GM12878 (cell line): ENCODE results near the gene NRM. TPM values are rescaled to one million over a fixed set of nuclear protein-coding genes. Genes with fewer than 3 reads are reported as not detected.

Experiments
- CEBPB ChIP-seq, 2 experiments: fragments of 150-350 bp in 1 of 2; IDR thresholded peaks; 2 replicates each; pipeline ENCODE4 v1.6.1; 2012 to 2014; ENCODE audit warnings: low read depth in 2 of 2, low read length in 2 of 2, borderline replicate concordance in 1 of 2, inconsistent platforms in 1 of 2
- CHD1 ChIP-seq: IDR thresholded peaks from 2 replicates; pipeline ENCODE4 v1.6.1; 2012; ENCODE audit warnings: low read depth, low read length, improper control_type of control experiment
- CHD2 ChIP-seq: IDR thresholded peaks from 2 replicates; pipeline ENCODE4 v1.6.1; 2011; ENCODE audit warnings: low read depth, low read length, improper control_type of control experiment, borderline replicate concordance
- CHD4 ChIP-seq: fragments of 200-600 bp; sonication (generic); IDR thresholded peaks from 2 replicates; pipeline ENCODE4 v1.6.1; 2016; ENCODE audit warnings: mild to moderate bottlenecking
- HCFC1 ChIP-seq: fragments of 150-350 bp; IDR thresholded peaks from 2 replicates; pipeline ENCODE4 v1.6.1; 2014; ENCODE audit warnings: low read length
- MTA2 ChIP-seq: fragments of 450-650 bp; IDR thresholded peaks from 2 replicates; pipeline ENCODE4 v1.6.1; 2016; ENCODE audit warnings: low read depth, mild to moderate bottlenecking, moderate library complexity
- MXI1 ChIP-seq: fragments of 150-350 bp; IDR thresholded peaks from 2 replicates; pipeline ENCODE4 v1.6.1; 2011; ENCODE audit warnings: low read depth, mild to moderate bottlenecking, inconsistent platforms, low read length, improper control_type of control experiment
- NR2C1 ChIP-seq: fragments of 450-650 bp; IDR thresholded peaks from 2 replicates; pipeline ENCODE4 v1.6.1; 2017; ENCODE audit warnings: antibody characterized with exemption, mild to moderate bottlenecking, moderate library complexity
- RCOR1 ChIP-seq: conservative IDR thresholded peaks from 2 replicates; pipeline ENCODE4 v1.6.1; 2012; ENCODE audit warnings: low read depth, low read length, improper control_type of control experiment
- RFX5 ChIP-seq: IDR thresholded peaks from 2 replicates; pipeline ENCODE4 v1.6.1; 2011; ENCODE audit warnings: low read depth, low read length, improper control_type of control experiment
- SMARCA5 ChIP-seq: fragments of 450-650 bp; IDR thresholded peaks from 2 replicates; pipeline ENCODE4 v1.6.1; 2017; ENCODE audit warnings: mild to moderate bottlenecking
- TAF1 ChIP-seq: IDR thresholded peaks from 2 replicates; pipeline ENCODE4 v1.6.1; 2011; ENCODE audit warnings: mild to moderate bottlenecking, low read depth, low read length, borderline replicate concordance
- polyA plus RNA-seq, 11 experiments: library from polyadenylated mRNA; depleted of rRNA in 4 of 11; unstranded in 6 of 11; stranded (reverse) in 5 of 11; fragments of >200 nt; fragmentation: Nextera tagmentation in 4 of 11; fragmentation: Illumina TruSeq in 1 of 11; extraction: Ambion mirVana in 4 of 11; extraction: Trizol in 1 of 11; gene quantifications; 1 replicate in 1 of 11; 2 replicates in 10 of 11; pipeline versions ENCODE4 v1.2.1 to v1.2.3, GENCODE V29; 2011 to 2016; ENCODE audit warnings: inconsistent platforms in 2 of 11, missing spikeins in 2 of 11, low read depth in 1 of 11
- total RNA-seq, 4 experiments: library from RNA; depleted of rRNA in 3 of 4; stranded (reverse); fragments of >200 nt in 3 of 4; fragmentation: Illumina TruSeq in 1 of 4; extraction: Trizol in 1 of 4; gene quantifications; 2 replicates each; pipeline versions ENCODE4 v1.2.1 to v1.2.3, GENCODE V29; 2013 to 2021
- TF ChIP-seq, protein P1 (sequence below): IDR thresholded peaks from 2 replicates; pipeline ENCODE4 v1.6.1; 2011; ENCODE audit warnings: low read depth, low read length, improper control_type of control experiment, borderline replicate concordance
- TF ChIP-seq, protein P2 (sequence below): fragments of 450-650 bp; IDR thresholded peaks from 2 replicates; pipeline ENCODE4 v1.6.1; 2018; ENCODE audit warnings: borderline replicate concordance, mild to moderate bottlenecking; ENCODE audit not compliant: partially characterized antibody
- TF ChIP-seq, protein P3 (sequence below): fragments of 150-350 bp; IDR thresholded peaks from 2 replicates; pipeline ENCODE4 v1.6.1; 2016; ENCODE audit warnings: low read depth, low read length
- TF ChIP-seq, protein P4 (sequence below): fragments of 450-650 bp; IDR thresholded peaks from 2 replicates; pipeline ENCODE4 v1.6.1; 2017; ENCODE audit warnings: mild to moderate bottlenecking, moderate library complexity

The NRM gene
- total and polyA plus RNA-seq, 10 of the 15 experiments (the other 5 are each of a cell fraction or from before 2014, with no cell fraction given) = 15.4 to 46.7 (median 29.0) TPM

DNA sequence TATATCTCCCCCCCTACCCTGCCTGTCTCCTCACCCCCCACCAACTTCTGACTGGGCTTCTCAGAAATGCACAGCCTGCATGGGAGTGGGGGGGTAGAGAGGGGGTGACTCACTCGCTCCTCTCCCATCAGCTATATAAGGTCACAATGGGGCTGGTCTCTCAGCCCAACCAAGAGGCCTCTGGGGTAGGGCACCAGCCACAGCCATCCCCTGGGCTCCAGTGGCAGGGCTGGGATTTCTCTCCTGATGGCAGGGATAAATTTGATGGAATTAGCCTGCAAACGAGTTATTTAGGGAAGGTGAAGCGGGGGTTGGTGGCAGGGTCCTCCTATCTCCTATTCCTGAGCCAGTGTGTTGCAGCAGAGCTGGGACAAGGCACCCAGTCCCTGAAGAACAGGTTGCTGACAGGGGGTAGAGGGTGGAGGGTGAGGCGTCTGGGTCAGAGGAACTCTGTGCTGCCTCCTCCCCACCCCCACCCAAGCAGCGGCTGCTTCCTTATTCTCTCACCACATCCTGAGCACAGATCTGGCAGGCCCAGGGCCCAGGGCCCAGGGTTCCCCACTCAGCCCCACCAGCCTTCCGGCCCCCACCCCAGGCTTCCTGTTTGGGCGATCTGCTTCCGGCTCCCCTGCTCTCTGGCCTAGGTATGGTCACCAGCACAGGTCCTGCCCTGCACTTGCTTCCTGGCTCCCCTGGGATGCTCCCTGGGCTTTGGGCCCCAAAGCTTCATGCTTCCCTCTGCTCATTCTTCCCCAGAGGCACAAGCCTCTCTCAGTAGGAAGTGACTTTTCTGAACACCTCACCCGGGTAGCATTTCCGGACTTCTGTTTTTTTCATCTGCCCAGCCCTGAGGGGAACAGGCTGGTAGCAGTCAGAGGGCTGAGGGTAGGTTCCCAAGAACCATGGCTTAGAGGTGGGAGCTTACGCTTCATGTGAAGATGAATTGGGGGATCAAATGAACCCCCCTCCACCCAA, 8.4 kb downstream of the NRM start (continued):
- TF ChIP-seq RFX5 (0 out of 2 replicates have a peak, but pooled peaks have one; percentile 14), CHD4 (no peak), CHD2 (peak; percentile 88; the same call in 1 of the 2 replicates), CHD1 (0 out of 2 replicates have a peak, but pooled peaks have one; percentile 36), HCFC1 (0 out of 2 replicates have a peak, but pooled peaks have one; percentile 18), MTA2 (peak; percentile 30; the same call in 1 of the 2 replicates), TAF1 (peak; percentile 60), MXI1 (peak; percentile 59), CEBPB (IDR thresholded peaks at IDR 0.05; ENCODE audit: borderline replicate concordance in 1 of 2, low read depth in 2 of 2, low read length in 2 of 2) (no peak), RCOR1 (no peak), SMARCA5 (peak; percentile 82; the same call in 1 of the 2 replicates), NR2C1 (peak; percentile 61)
- TF ChIP-seq, protein P1, sequence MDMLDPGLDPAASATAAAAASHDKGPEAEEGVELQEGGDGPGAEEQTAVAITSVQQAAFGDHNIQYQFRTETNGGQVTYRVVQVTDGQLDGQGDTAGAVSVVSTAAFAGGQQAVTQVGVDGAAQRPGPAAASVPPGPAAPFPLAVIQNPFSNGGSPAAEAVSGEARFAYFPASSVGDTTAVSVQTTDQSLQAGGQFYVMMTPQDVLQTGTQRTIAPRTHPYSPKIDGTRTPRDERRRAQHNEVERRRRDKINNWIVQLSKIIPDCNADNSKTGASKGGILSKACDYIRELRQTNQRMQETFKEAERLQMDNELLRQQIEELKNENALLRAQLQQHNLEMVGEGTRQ = no peak; the same call in 1 of the 2 replicates
- TF ChIP-seq, protein P2, sequence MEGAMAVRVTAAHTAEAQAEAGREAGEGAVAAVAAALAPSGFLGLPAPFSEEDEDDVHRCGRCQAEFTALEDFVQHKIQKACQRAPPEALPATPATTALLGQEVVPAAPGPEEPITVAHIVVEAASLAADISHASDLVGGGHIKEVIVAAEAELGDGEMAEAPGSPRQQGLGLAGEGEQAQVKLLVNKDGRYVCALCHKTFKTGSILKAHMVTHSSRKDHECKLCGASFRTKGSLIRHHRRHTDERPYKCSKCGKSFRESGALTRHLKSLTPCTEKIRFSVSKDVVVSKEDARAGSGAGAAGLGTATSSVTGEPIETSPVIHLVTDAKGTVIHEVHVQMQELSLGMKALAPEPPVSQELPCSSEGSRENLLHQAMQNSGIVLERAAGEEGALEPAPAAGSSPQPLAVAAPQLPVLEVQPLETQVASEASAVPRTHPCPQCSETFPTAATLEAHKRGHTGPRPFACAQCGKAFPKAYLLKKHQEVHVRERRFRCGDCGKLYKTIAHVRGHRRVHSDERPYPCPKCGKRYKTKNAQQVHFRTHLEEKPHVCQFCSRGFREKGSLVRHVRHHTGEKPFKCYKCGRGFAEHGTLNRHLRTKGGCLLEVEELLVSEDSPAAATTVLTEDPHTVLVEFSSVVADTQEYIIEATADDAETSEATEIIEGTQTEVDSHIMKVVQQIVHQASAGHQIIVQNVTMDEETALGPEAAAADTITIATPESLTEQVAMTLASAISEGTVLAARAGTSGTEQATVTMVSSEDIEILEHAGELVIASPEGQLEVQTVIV = peak; percentile 68
- TF ChIP-seq, protein P3, sequence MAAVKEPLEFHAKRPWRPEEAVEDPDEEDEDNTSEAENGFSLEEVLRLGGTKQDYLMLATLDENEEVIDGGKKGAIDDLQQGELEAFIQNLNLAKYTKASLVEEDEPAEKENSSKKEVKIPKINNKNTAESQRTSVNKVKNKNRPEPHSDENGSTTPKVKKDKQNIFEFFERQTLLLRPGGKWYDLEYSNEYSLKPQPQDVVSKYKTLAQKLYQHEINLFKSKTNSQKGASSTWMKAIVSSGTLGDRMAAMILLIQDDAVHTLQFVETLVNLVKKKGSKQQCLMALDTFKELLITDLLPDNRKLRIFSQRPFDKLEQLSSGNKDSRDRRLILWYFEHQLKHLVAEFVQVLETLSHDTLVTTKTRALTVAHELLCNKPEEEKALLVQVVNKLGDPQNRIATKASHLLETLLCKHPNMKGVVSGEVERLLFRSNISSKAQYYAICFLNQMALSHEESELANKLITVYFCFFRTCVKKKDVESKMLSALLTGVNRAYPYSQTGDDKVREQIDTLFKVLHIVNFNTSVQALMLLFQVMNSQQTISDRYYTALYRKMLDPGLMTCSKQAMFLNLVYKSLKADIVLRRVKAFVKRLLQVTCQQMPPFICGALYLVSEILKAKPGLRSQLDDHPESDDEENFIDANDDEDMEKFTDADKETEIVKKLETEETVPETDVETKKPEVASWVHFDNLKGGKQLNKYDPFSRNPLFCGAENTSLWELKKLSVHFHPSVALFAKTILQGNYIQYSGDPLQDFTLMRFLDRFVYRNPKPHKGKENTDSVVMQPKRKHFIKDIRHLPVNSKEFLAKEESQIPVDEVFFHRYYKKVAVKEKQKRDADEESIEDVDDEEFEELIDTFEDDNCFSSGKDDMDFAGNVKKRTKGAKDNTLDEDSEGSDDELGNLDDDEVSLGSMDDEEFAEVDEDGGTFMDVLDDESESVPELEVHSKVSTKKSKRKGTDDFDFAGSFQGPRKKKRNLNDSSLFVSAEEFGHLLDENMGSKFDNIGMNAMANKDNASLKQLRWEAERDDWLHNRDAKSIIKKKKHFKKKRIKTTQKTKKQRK = no peak
- TF ChIP-seq, protein P4, sequence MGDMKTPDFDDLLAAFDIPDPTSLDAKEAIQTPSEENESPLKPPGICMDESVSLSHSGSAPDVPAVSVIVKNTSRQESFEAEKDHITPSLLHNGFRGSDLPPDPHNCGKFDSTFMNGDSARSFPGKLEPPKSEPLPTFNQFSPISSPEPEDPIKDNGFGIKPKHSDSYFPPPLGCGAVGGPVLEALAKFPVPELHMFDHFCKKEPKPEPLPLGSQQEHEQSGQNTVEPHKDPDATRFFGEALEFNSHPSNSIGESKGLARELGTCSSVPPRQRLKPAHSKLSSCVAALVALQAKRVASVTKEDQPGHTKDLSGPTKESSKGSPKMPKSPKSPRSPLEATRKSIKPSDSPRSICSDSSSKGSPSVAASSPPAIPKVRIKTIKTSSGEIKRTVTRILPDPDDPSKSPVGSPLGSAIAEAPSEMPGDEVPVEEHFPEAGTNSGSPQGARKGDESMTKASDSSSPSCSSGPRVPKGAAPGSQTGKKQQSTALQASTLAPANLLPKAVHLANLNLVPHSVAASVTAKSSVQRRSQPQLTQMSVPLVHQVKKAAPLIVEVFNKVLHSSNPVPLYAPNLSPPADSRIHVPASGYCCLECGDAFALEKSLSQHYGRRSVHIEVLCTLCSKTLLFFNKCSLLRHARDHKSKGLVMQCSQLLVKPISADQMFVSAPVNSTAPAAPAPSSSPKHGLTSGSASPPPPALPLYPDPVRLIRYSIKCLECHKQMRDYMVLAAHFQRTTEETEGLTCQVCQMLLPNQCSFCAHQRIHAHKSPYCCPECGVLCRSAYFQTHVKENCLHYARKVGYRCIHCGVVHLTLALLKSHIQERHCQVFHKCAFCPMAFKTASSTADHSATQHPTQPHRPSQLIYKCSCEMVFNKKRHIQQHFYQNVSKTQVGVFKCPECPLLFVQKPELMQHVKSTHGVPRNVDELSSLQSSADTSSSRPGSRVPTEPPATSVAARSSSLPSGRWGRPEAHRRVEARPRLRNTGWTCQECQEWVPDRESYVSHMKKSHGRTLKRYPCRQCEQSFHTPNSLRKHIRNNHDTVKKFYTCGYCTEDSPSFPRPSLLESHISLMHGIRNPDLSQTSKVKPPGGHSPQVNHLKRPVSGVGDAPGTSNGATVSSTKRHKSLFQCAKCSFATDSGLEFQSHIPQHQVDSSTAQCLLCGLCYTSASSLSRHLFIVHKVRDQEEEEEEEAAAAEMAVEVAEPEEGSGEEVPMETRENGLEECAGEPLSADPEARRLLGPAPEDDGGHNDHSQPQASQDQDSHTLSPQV = no peak
